ENCODE results near the gene LDB3.

The LDB3 gene

GRCh38 chr10:86744067-86744725 is 75.9 kb downstream of the LDB3 start:
- POLR2A ChIA-PET: no interaction called here
- H3K36me3 ChIP-seq (ENCODE audit: control insufficient read depth in 2 of 2, insufficient read depth in 1 of 2, low read length in 2 of 2): no peaks in the 10 kb centered on the region

GRCh38 chr10:86747796-86748581 is 79.7 kb downstream of the LDB3 start:
- ChIA-PET CTCF (interaction anchor here (1.3 kb wide), 1 partner anchor 59 kb away, joined by 3 read pairs; no protein-coding TSS in a partner anchor), POLR2A (interaction anchor here (0.8 kb wide), 1 partner anchor 8 kb away, joined by 6 read pairs; the partner anchor contains the start of gene BMPR1A)
- H3K4me1 ChIP-seq (ENCODE audit: control insufficient read depth, insufficient read depth, low read length): no peaks in the 10 kb centered on the region
- H3K27ac ChIP-seq (ENCODE audit: extremely low read depth, low read depth, low read length): no peak overlapping the region
- no peaks in the 10 kb centered on the region for H3K9me3 ChIP-seq (ENCODE audit: control insufficient read depth, insufficient read depth, low read depth, low read length)
- no peak overlapping the region for H3K4me3 ChIP-seq (ENCODE audit: low read depth, low read length)
- peaks cover 0 to 4% of the 10 kb centered on the region in 2 experiments; a peak in 1 of 3 replicates for H3K36me3 ChIP-seq (ENCODE audit: control insufficient read depth in 2 of 2, insufficient read depth in 1 of 2, low read length in 2 of 2)
- no peak for TF ChIP-seq ZNF221 (tag by site-specific recombination; IDR thresholded peaks at IDR 0.05; ENCODE audit: borderline replicate concordance)
- no peak for TF ChIP-seq ZFP41 (tag by site-specific recombination; IDR thresholded peaks at IDR 0.05; ENCODE audit: borderline replicate concordance)
- TF ChIP-seq PRDM6 (tag by site-specific recombination; IDR thresholded peaks at IDR 0.05): peak; percentile 66

More at GRCh38 chr10:86744067-86744725, 75.9 kb downstream of the LDB3 start:
- Histone ChIP-seq H3K27ac (ENCODE audit: extremely low read depth, low read depth, low read length) (no peak overlapping the region), H3K4me3 (ENCODE audit: low read depth, low read length) (no peak overlapping the region), H3K9me3 (ENCODE audit: control insufficient read depth, insufficient read depth, low read depth, low read length) (no peaks in the 10 kb centered on the region), H3K4me1 (ENCODE audit: control insufficient read depth, insufficient read depth, low read length) (no peaks in the 10 kb centered on the region)
- TF ChIP-seq ZNF837 (tag by site-specific recombination; IDR thresholded peaks at IDR 0.05) (no peak), ZNF664 (tag by site-specific recombination; IDR thresholded peaks at IDR 0.05) (0 out of 2 replicates have a peak, but pooled peaks have one; percentile 37)
- CTCF ChIA-PET: interaction anchor here (0.5 to 0.7 kb wide), 2 partner anchors 149 to 160 kb away, joined by 3 read pairs; no protein-coding TSS in a partner anchor

- TF ChIP-seq GLIS2 (tag by site-specific recombination; IDR thresholded peaks at IDR 0.05) (no peak), AEBP2 (tag by site-specific recombination; IDR thresholded peaks at IDR 0.05; ENCODE audit: borderline replicate concordance) (no peak), ZNF214 (tag by site-specific recombination; IDR thresholded peaks at IDR 0.05; ENCODE audit: borderline replicate concordance) (no peak), ZFP41 (tag by site-specific recombination; IDR thresholded peaks at IDR 0.05; ENCODE audit: borderline replicate concordance) (no peak), ZNF530 (tag by site-specific recombination; IDR thresholded peaks at IDR 0.05; ENCODE audit: low read depth) (no peak), PRDM4 (tag by site-specific recombination; IDR thresholded peaks at IDR 0.05) (no peak), ZNF324 (tag by site-specific recombination; IDR thresholded peaks at IDR 0.05) (no peak), ZNF121 (tag by site-specific recombination; IDR thresholded peaks at IDR 0.05) (no peak), SETDB1 (IDR thresholded peaks at IDR 0.05; ENCODE audit: insufficient read length, low read length) (no peak), ZNF692 (tag by site-specific recombination; IDR thresholded peaks at IDR 0.05) (no peak), ZNF830 (tag by site-specific recombination; IDR thresholded peaks at IDR 0.05; ENCODE audit: low read depth) (no peak), IKZF3 (tag by site-specific recombination; IDR thresholded peaks at IDR 0.05) (no peak), ZNF777 (tag by site-specific recombination; IDR thresholded peaks at IDR 0.05; ENCODE audit: borderline replicate concordance) (no peak)
- CTCF ChIA-PET: no interaction called here
- Histone ChIP-seq H3K36me3 (ENCODE audit: control insufficient read depth in 2 of 2, insufficient read depth in 1 of 2, low read length in 2 of 2) (peaks cover 0 to 4% of the 10 kb centered on the region in 2 experiments; a peak in 1 of 3 replicates), H3K9me3 (ENCODE audit: control insufficient read depth, insufficient read depth, low read depth, low read length) (no peaks in the 10 kb centered on the region), H3K4me1 (ENCODE audit: control insufficient read depth, insufficient read depth, low read length) (no peaks in the 10 kb centered on the region), H3K27ac (ENCODE audit: extremely low read depth, low read depth, low read length) (no peak overlapping the region), H3K4me3 (ENCODE audit: low read depth, low read length) (no peak overlapping the region)
- POLR2A ChIA-PET: no interaction called here
Measured at GRCh38 chr10:86749854-86750253, 81.5 kb downstream of the LDB3 start.
